NCI-H345 treated with DMSO at 0.1 percent for 48 hours (cell line): Measurements from ENCODE around the gene CCT5.
"Not testable (repeated sequence)": the region's sequence is repeated elsewhere in the genome, so short reads cannot be mapped to it uniquely, and the experiment has no call there.

ENCODE experiments used
- DNase-seq: peaks from one replicate; lab custom pipeline; 2025; ENCODE audit not compliant: unreplicated experiment; lab: John Stamatoyannopoulos, UW

Gene CCT5

DNA sequence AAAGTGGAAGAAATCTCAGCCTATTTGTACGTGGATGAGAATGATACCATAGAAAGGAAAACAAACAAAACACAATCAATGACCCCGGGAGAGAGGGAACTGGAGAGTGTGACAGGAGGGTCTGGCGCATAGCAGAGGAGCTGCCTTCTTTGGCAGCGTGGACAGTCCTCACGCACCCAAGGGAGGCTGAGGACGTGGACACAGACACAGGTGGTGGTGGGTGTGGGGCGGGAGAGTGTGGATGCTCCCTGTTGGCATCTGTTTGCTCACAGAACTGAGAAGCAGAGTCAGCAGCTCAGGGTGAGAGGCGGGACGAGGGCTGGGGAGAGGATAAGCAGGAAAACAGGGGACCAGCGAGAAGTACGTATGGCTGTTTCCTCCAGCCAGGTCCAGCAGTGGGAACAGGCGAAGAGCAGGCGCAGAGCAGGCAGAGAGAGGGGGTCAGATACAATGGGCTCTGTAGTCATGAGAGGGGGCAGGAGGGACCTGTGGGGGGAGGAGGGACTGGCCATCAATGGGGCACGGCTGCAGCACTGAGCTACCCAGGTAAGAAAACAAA, 47.6 kb downstream of the CCT5 start:
- no peak for DNase-seq

DNA sequence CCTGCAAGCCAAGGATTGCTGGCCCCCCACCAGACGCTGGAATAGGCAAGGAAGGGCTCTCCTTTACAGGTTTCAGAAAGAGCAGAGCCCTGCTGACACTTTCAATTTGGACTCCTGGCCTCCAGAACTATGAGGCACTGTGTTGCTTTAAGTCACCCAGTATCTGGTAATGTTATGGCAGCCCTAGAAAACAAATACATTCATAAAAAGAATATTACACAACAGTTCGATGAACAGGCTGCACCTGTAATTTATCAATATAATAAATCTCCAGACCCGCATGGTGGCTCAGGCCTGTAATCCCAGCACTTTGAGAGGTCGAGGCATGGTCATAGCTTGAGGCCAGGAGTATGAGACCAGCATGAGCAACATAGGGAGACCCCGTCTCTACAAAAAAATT, 50.2 kb downstream of the CCT5 start:
- no peak for DNase-seq

DNA sequence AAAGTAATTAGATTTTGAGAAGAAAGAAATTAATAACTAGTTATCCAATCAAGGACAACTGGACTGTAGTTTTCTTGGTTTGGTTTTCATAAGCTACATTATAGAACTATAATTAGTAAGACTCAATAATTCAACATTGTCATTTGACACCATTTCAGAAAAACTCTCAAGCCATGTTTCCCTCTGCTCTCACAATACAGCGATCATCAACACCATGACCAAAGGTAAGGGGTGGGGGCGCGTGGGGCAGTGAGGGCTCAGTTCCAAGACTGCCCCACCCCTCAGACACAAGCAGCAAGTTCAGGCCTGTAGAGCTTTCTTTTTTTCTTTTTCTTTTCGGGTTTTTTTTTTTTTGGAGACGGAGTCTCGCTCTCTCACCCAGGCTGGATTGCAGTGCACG, 51.2 kb downstream of the CCT5 start:
- DNase-seq = no peak

DNA sequence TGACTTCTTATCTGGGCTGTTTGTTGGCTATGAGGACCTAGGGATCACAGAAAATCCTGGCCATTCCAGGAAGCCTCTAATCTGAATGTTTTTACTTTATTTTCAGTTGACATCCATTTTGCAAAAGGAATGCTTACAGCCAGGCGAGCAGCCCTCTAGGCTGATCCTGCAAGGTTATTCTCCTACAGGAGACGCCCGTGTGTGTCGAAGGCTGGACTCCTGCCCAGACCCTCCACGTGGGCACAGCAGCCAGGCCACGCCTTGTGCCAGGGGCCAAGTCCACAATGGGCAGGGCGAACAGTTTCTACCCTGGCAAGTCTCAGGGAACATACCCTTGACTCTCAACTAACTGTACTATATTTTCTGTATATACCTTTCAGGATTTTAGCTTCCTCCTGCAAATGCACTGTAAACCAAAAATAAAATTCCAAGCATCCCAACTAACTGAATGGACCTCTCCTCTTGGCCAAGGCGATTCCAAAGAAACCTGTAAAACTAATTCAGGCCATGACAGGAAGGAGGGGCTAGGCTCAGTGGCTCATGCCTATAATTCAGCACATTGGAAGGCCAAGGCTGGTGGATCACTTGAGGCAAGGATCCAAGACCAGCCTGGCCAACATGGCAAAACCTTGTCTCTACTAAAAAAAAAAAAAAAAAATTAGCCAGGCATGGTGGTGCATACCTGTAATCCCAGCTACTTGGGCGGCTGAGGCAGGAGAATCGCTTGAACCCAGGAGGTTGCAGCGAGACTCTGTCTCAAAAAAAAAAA, 51.9 kb downstream of the CCT5 start:
- DNase-seq = no peak

DNA sequence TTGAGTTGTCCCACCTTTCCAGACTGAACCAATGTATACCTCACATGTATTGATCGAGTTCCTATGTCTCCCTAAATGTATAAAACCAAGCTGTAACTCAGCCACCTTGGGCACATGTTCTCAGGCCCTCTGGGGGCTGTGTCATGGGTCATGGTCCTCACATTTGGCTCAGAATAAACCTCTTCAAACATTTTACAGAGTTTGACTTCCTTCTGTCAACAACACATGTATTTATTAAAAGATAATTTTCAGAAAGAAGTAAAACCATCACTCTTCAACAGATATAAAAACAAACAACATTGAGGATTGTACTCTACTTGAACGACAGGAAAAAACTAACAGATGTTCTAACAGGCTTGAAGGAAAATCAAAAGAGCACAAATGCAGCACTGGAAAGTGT, 53.1 kb downstream of the CCT5 start:
- no peak for DNase-seq

DNA sequence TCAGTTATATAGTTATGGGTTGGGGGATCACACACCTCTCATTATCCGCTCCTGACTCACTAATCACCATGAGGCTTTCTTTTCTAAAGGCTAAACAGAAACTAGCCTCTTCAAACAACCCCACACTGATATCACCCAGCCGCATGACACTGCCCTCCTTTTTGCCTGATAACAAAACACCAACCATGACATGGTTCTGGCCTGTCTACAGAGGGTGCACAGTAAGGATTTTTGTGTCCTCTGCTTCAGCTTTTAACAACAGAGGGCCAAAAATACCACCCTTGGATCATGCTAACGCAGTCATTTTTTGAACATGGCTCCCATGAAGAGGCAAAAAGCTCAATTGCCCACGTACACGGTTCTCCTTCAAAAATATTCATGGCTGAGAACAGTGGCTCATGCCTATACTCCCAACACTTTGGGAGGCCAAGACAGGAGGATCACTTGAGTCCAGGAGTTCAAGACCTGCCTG, 53.7 kb downstream of the CCT5 start:
- DNase-seq = no peak

DNA sequence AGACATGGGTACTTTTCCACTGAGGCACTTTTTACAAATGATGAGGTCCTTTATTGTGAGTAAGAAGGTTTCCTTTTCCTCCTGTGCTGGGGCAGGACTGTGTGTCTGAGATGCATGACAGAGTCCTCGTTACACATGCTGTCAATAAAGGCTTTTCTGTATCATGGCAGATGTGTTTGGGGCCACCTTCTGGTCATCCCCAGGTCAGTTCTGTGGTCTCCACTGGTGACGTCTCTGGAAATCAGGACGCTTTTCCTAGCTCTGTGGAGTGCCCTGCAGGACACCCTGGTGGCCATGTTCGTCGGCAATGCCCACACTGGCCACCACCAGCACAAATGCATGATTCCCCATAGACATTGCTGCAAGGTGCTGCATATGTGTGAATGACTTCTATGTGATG, 54.9 kb downstream of the CCT5 start:
- no peak for DNase-seq

DNA sequence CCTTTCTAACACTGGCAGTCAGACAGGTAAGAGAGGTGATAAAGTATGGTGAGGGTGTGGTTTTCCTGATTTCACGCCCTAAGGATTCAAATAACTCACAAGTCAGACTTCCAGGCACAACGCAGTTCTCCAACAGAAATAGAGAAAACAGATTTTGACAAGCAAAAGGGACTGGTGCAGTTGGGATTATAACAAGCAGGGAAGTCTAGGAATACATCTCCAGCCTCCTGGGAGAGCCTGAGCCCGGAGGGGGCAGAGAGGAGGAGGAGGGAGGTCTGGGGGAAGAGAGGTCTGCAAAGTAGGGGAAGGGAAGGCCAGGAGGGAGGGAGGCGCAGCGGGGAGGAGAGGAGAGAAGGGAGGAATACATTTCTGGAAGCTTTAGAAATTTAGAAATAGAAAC, 56.0 kb downstream of the CCT5 start:
- DNase-seq = no peak

DNA sequence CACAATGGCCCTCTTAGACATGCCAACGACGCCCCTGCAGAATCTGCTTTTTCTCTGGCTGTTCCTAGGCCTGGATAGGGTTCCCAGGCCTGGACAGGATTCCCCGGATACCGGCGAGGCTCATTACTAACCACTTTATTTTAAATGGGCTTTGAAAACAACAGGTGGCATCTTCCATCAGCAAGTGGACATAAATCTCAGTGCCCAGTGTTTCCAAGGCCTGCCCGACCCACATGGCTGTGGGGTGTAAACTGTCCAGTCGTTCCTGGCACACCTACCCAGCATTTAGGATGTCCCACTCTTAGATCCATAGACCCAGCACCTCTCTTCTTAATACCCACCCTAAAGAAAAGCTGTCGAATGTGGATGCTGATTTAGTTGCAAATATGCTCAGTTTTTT, 56.7 kb downstream of the CCT5 start:
- DNase-seq = no peak

DNA sequence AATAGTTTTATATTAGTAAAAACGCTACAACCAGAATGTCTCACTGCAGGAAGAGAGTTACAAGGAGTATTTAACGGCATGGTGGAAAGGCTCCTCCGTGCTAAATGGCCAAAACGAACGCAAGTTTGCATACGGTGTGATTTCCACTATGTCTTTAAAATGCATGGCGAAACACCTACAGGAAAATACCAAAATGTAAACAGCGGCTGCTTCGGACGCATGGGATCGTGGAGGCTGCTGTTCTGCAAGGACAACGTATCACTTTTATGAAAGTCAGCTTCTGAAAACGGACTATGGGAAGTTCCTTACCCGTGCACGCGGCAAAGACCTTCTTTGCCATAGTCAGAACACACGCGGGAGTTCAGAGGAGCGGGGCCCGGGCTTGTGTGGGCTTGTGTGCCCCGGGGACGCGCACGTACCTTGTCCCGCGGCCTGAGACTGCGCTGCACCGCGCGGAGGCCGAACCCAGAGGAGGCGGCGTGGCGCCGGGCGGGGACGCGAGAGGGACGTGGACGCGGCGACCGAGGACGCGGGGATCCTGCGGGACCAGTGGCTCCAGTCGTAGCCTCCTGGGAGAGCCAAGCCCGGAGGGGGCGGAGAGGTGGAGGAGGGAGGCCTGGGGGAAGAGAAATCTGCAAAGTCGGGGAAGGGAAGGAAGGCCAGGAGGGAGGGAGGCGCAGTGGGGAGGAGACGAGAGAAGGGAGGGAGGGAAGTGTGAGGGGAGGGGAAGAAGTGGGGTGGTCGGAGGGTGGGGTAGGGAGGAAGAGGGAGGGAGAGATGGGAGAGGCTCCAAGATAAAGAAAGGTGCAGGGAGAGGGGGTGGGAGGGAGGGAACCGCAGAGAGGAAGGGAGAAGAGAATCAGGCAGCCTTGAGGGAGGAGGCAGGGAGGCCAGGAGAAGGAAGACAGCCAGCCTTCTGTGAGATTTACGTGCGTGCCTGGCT, 57.4 kb downstream of the CCT5 start, which contains the start of gene CMBL:
TSS of gene CMBL (minus strand) at position 697 of the 943 bp plus-strand sequence. CDS start 17,140 bp downstream, outside the sequence.
- no peak for DNase-seq

DNA sequence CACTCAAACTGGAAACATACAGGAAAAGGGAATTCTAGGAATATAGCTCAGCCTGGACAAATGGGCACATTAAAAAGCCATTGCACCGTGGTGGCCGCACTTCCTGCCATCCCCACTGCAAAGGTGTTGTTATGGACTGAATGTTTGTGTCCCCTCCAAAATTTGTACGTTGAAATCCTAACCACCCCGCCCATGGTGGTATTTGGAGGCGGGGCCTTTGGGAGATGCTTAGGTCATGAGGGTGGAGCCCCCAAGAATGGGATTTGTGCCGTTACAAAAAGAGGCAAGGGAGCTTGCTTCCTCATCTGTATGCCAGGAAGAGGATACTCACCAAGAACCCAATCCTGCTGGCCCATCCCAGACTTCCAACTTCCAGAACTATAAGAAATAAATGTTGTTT, 58.8 kb downstream of the CCT5 start:
- DNase-seq = no peak

DNA sequence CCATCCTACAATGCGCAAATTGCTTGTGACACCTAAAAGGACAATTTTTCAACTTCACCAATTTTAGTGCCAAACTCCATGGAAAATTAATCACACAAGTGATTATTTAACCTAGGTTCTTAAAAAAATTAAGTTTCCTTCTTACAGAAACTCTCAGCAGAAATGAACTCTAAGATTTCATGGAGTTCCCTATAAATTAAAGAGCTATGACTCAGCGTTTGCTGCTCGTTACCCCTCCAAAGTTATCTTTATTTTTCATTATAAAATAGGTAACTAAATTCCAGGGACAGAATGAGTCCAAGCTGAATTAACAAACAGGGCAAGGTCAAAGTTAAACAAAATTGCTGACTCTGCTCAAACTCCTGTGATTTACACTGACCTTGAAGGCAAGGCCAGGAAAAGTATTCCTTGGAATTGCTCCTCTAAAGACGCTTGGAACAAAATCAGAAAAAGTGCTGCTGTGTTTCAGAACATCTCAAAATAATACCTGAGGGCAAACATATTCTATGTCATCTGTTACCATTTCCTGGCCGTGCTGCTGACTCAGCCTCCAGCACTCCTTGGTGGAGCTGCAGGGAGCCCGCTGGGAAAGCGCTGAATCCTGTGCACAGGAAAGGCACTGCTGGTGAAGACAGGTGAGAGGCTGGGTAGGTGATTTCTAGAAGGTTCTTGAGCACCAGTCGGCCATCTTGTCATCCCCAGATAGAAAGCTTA, 60.1 kb downstream of the CCT5 start:
- no peak for DNase-seq

DNA sequence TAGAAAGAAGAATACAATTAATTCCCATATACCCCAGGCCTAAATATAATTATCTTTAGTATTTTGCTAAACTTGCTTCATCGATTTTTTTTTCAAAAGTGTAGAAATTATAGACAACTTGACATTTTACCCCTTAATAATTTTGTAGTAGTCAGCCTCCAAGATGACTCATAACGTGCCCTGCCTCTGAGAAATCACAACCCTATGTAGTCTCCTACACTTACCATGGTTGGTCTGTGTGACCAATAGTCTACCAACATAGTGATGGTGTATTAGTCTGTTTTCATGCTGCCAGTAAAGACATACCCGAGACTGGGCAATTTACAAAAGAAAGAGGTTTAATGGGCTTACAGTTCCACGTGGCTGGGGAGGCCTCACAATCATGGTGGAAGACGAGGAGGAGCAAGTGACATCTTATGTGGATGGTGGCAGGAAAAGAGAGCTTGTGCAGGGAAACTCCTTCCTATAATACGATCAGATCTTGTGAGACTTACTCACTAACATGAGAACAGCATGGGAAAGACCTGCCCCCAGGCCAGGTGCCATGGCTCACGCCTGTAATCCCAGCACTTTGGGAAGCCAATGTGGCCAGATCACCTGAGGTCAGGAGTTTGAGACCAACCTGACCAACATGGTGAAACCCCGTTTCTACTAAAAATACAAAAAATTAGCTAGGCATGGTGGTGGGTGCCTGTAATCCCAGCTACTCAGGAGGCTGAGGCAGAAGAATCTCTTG, 60.9 kb downstream of the CCT5 start:
- not testable (repeated sequence) for DNase-seq

DNA sequence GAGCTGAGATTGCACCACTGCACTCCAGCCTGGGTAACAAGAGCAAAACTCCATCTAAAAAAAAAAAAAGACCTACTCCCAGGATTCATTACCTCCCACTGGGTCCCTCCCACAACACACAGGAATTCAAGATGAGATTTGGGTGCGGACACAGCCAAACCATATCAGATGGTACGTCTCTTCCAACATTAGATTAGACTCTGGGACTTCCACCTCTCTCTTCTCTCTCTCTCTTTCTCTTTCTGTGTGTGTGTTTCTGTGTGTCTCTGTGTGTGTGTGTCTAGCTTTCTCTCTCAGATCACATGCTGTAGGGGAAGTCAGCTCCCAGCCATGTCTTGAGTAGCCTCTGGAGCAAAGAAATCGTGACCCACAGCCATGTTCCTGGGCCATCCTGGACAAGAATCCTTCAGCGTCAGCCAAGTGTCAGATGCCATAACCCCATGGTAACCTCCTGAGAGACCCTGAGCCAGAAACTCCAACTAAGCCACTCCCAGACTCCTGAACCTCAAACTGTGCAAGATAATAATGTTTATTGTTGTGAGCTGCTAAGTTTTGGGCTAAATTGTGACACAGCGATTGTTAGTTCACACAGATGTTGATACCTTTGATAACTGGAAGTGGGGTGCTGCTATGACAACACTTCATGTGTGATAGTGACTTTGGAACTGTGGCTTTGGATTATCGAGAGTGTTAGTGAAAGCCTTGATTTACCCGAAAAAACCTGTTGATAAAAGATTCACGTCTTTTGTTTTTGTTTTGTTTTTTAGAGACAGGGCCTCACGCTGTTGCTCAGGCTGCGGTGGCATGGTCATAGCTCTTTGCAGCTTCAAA, 61.7 kb downstream of the CCT5 start:
- DNase-seq = no peak

DNA sequence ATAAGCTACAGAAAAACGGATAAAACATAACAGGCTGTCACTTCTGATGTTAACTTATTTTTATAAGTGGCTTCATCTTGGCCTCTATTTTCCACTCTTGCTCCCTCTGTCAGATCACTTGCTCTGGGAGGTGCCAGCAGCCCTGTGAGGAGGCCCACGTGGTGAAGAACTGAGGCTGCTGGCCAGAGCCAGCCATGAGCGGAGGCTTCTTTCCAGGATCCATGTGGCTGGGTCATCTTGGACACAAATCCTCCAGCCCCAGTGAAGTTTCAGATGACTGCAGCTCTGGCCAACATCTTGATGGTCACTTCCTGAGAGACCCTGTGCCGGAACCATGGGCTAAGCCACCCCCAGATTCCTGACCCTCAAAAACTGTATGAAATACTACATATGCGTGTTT, 65.1 kb downstream of the CCT5 start:
- DNase-seq = no peak
